Amniotic stem cell (primary cell): Measurements from ENCODE around the gene MAN1C1.
"Not testable (repeated sequence)": the region's sequence is repeated elsewhere in the genome, so short reads cannot be mapped to it uniquely, and the experiment has no call there.

ENCODE experiments used
- DNase-seq: peaks from one replicate; lab custom pipeline; 2025; lab: John Stamatoyannopoulos, UW

The MAN1C1 gene

GRCh38 chr1:25634896-25635295, 18.3 kb downstream of the MAN1C1 start:
- no peak for DNase-seq

GRCh38 chr1:25636141-25636540, 19.6 kb downstream of the MAN1C1 start:
- DNase-seq = not testable (repeated sequence)

- DNase-seq = no peak
Observed at GRCh38 chr1:25640646-25641328, 24.2 kb downstream of the MAN1C1 start.

- DNase-seq = no peak
Observed at GRCh38 chr1:25641329-25641725, 24.7 kb downstream of the MAN1C1 start.

GRCh38 chr1:25641931-25642573, 25.5 kb downstream of the MAN1C1 start:
- DNase-seq = no peak

- no peak for DNase-seq
Observed at GRCh38 chr1:25642574-25643108, 26.1 kb downstream of the MAN1C1 start.

- no peak for DNase-seq
Observed at GRCh38 chr1:25643929-25644328, 27.3 kb downstream of the MAN1C1 start.

GRCh38 chr1:25644962-25645361, 28.4 kb downstream of the MAN1C1 start:
- DNase-seq = no peak

GRCh38 chr1:25645637-25646400, 29.2 kb downstream of the MAN1C1 start:
- DNase-seq = no peak

- DNase-seq = no peak
Observed at GRCh38 chr1:25647106-25647505, 30.5 kb downstream of the MAN1C1 start.

- DNase-seq = no peak
Observed at GRCh38 chr1:25647863-25648262, 31.3 kb downstream of the MAN1C1 start.

- DNase-seq = no peak
Observed at GRCh38 chr1:25648681-25649440, 32.3 kb downstream of the MAN1C1 start.

- DNase-seq = no peak
Observed at GRCh38 chr1:25649505-25650288, 33.1 kb downstream of the MAN1C1 start.

- no peak for DNase-seq
Observed at GRCh38 chr1:25650289-25650576, 33.6 kb downstream of the MAN1C1 start.

- DNase-seq = no peak
Observed at GRCh38 chr1:25651036-25651640, 34.5 kb downstream of the MAN1C1 start.

- no peak for DNase-seq
Observed at GRCh38 chr1:25651824-25652741, 35.5 kb downstream of the MAN1C1 start.

GRCh38 chr1:25653558-25653957, 37.0 kb downstream of the MAN1C1 start:
- DNase-seq = no peak

- no peak for DNase-seq
Observed at GRCh38 chr1:25654109-25654660, 37.6 kb downstream of the MAN1C1 start.

- DNase-seq = no peak
Observed at GRCh38 chr1:25657121-25657882, 40.7 kb downstream of the MAN1C1 start.
